Activated T-helper 17 cell treated with anti-CD3 and anti-CD28 coated beads, Interleukin-2, amount 50 U/mL, for 72 hours (primary cell): Measurements from ENCODE around the gene HOXA3. TPM values are rescaled to one million over a fixed set of nuclear protein-coding genes. Genes with fewer than 3 reads are reported as not detected.

Experiments
- ATAC-seq: fragments of 150-1000 bp; cut with Tn5 transposase; replicated peaks from 2 replicates; pipeline ENCODE4 v1.10.0; 2021; ENCODE audit warnings: mild to moderate bottlenecking, moderate library complexity
- H3K27ac Mint-ChIP-seq: one replicate; pipeline ENCODE4 v1.8.0; 2022; ENCODE audit warnings: mixed read lengths
- H3K27me3 Mint-ChIP-seq: one replicate; pipeline ENCODE4 v1.8.0; 2022; ENCODE audit warnings: mixed read lengths
- H3K36me3 Mint-ChIP-seq: one replicate; pipeline ENCODE4 v1.8.0; 2022; ENCODE audit warnings: low read depth, mild to moderate bottlenecking, mixed read lengths
- H3K4me1 Mint-ChIP-seq: one replicate; pipeline ENCODE4 v1.8.0; 2022; ENCODE audit warnings: mixed read lengths
- H3K4me3 Mint-ChIP-seq: one replicate; pipeline ENCODE4 v1.8.0; 2022; ENCODE audit warnings: mild to moderate bottlenecking, mixed read lengths
- H3K9me3 Mint-ChIP-seq: one replicate; pipeline ENCODE4 v1.8.0; 2022; ENCODE audit warnings: mixed read lengths
- total RNA-seq, 2 donors: library from RNA; stranded (reverse); gene quantifications; one replicate each; pipeline ENCODE4 v1.2.3, GENCODE V29; 2022

Gene HOXA3
- total RNA-seq, 2 donors from 2014 or later: not detected

- ATAC-seq: no peak
- peaks cover 22% of the 10 kb centered on the region for H3K36me3 Mint-ChIP-seq
- H3K27me3 Mint-ChIP-seq: peaks cover 63% of the 10 kb centered on the region
- no peak overlapping the region for H3K4me3 Mint-ChIP-seq
- H3K27ac Mint-ChIP-seq: no peak overlapping the region
- H3K9me3 Mint-ChIP-seq: no peaks in the 10 kb centered on the region
- peaks cover 18% of the 10 kb centered on the region for H3K4me1 Mint-ChIP-seq
These were observed 15.5 kb upstream of the HOXA3 start for GRCh38 chr7:27167916-27168264.

- Mint-ChIP-seq H3K27me3 (peaks cover 65% of the 10 kb centered on the region), H3K4me3 (no peak overlapping the region), H3K9me3 (no peaks in the 10 kb centered on the region), H3K27ac (no peak overlapping the region), H3K4me1 (peaks cover 11% of the 10 kb centered on the region), H3K36me3 (peaks cover 16% of the 10 kb centered on the region)
- no peak for ATAC-seq
These were observed 14.4 kb upstream of the HOXA3 start for GRCh38 chr7:27166531-27167505.

GRCh38 chr7:27165996-27166530 lies 13.7 kb upstream of the HOXA3 start:
- no peaks in the 10 kb centered on the region for H3K9me3 Mint-ChIP-seq
- peaks cover 57% of the 10 kb centered on the region for H3K27me3 Mint-ChIP-seq
- peaks cover 15% of the 10 kb centered on the region for H3K36me3 Mint-ChIP-seq
- H3K4me3 Mint-ChIP-seq: peak overlapping the region; percentile 25
- no peak for ATAC-seq
- H3K4me1 Mint-ChIP-seq: peaks cover 10% of the 10 kb centered on the region
- H3K27ac Mint-ChIP-seq: no peak overlapping the region

- ATAC-seq: no peak
- Mint-ChIP-seq H3K36me3 (peaks cover 15% of the 10 kb centered on the region), H3K4me3 (peak within 1 kb of the TSS; percentile 25), H3K27me3 (peaks cover 51% of the 10 kb centered on the region), H3K27ac (no peak within 1 kb of the TSS), H3K9me3 (no peaks in the 10 kb centered on the region), H3K4me1 (peaks cover 10% of the 10 kb centered on the region)
These were observed 13.0 kb upstream of the HOXA3 start, which contains the start of gene HOXA9 for GRCh38 chr7:27165089-27165995. Gene HOXA9 (minus strand): TSS chr7:27165537. CDS start chr7:27165457, 80 bp downstream.

GRCh38 chr7:27164367-27165088 lies 12.1 kb upstream of the HOXA3 start:
- H3K27ac Mint-ChIP-seq: no peak overlapping the region
- no peaks in the 10 kb centered on the region for H3K9me3 Mint-ChIP-seq
- H3K27me3 Mint-ChIP-seq: peaks cover 53% of the 10 kb centered on the region
- H3K36me3 Mint-ChIP-seq: peaks cover 15% of the 10 kb centered on the region
- no peak for ATAC-seq
- H3K4me1 Mint-ChIP-seq: peaks cover 10% of the 10 kb centered on the region
- no peak overlapping the region for H3K4me3 Mint-ChIP-seq

- no peak for ATAC-seq
- Mint-ChIP-seq H3K27me3 (peaks cover 56% of the 10 kb centered on the region), H3K4me3 (no peak overlapping the region), H3K4me1 (peaks cover 10% of the 10 kb centered on the region), H3K27ac (no peak overlapping the region), H3K9me3 (no peaks in the 10 kb centered on the region), H3K36me3 (peaks cover 15% of the 10 kb centered on the region)
These were observed 11.6 kb upstream of the HOXA3 start for GRCh38 chr7:27164045-27164366.

- ATAC-seq: no peak
- Mint-ChIP-seq H3K9me3 (no peaks in the 10 kb centered on the region), H3K36me3 (peaks cover 10% of the 10 kb centered on the region), H3K4me3 (no peak overlapping the region), H3K27me3 (peaks cover 55% of the 10 kb centered on the region), H3K27ac (no peak overlapping the region), H3K4me1 (peaks cover 5% of the 10 kb centered on the region)
These were observed 11.1 kb upstream of the HOXA3 start for GRCh38 chr7:27163288-27164044.

- peaks cover 11% of the 10 kb centered on the region for H3K36me3 Mint-ChIP-seq
- no peak overlapping the region for H3K27ac Mint-ChIP-seq
- no peak overlapping the region for H3K4me3 Mint-ChIP-seq
- peaks cover 10% of the 10 kb centered on the region for H3K4me1 Mint-ChIP-seq
- no peaks in the 10 kb centered on the region for H3K9me3 Mint-ChIP-seq
- peaks cover 57% of the 10 kb centered on the region for H3K27me3 Mint-ChIP-seq
- no peak for ATAC-seq
These were observed 10.3 kb upstream of the HOXA3 start for GRCh38 chr7:27162561-27163287.

GRCh38 chr7:27161721-27162560 lies 9.6 kb upstream of the HOXA3 start:
- H3K36me3 Mint-ChIP-seq: peaks cover 11% of the 10 kb centered on the region
- H3K27ac Mint-ChIP-seq: no peak overlapping the region
- no peak for ATAC-seq
- H3K9me3 Mint-ChIP-seq: no peaks in the 10 kb centered on the region
- H3K4me3 Mint-ChIP-seq: no peak overlapping the region
- H3K4me1 Mint-ChIP-seq: peaks cover 10% of the 10 kb centered on the region
- H3K27me3 Mint-ChIP-seq: peaks cover 57% of the 10 kb centered on the region

- peak overlapping the region; percentile 54 for H3K4me3 Mint-ChIP-seq
- no peak for ATAC-seq
- no peak overlapping the region for H3K27ac Mint-ChIP-seq
- H3K9me3 Mint-ChIP-seq: no peaks in the 10 kb centered on the region
- H3K4me1 Mint-ChIP-seq: peaks cover 10% of the 10 kb centered on the region
- peaks cover 60% of the 10 kb centered on the region for H3K27me3 Mint-ChIP-seq
- H3K36me3 Mint-ChIP-seq: peaks cover 11% of the 10 kb centered on the region
These were observed 8.9 kb upstream of the HOXA3 start for GRCh38 chr7:27161214-27161720.

- peaks cover 8% of the 10 kb centered on the region for H3K4me1 Mint-ChIP-seq
- H3K27ac Mint-ChIP-seq: no peak overlapping the region
- H3K9me3 Mint-ChIP-seq: no peaks in the 10 kb centered on the region
- H3K36me3 Mint-ChIP-seq: peaks cover 8% of the 10 kb centered on the region
- H3K27me3 Mint-ChIP-seq: peaks cover 57% of the 10 kb centered on the region
- peak overlapping the region; percentile 54 for H3K4me3 Mint-ChIP-seq
- peak; percentile 68 for ATAC-seq
These were observed 8.3 kb upstream of the HOXA3 start for GRCh38 chr7:27160546-27161213.

GRCh38 chr7:27160145-27160545 lies 7.8 kb upstream of the HOXA3 start:
- Mint-ChIP-seq H3K9me3 (no peaks in the 10 kb centered on the region), H3K4me3 (peak overlapping the region; percentile 54), H3K36me3 (peaks cover 5% of the 10 kb centered on the region), H3K4me1 (peaks cover 6% of the 10 kb centered on the region), H3K27me3 (peaks cover 59% of the 10 kb centered on the region), H3K27ac (no peak overlapping the region)
- no peak for ATAC-seq
